NCI-H2171 (cell line): ENCODE results near the gene WFS1.

Source experiments
- DNase-seq: peaks from one replicate; lab custom pipeline; 2025; lab: John Stamatoyannopoulos, UW

WFS1 gene, protein sequence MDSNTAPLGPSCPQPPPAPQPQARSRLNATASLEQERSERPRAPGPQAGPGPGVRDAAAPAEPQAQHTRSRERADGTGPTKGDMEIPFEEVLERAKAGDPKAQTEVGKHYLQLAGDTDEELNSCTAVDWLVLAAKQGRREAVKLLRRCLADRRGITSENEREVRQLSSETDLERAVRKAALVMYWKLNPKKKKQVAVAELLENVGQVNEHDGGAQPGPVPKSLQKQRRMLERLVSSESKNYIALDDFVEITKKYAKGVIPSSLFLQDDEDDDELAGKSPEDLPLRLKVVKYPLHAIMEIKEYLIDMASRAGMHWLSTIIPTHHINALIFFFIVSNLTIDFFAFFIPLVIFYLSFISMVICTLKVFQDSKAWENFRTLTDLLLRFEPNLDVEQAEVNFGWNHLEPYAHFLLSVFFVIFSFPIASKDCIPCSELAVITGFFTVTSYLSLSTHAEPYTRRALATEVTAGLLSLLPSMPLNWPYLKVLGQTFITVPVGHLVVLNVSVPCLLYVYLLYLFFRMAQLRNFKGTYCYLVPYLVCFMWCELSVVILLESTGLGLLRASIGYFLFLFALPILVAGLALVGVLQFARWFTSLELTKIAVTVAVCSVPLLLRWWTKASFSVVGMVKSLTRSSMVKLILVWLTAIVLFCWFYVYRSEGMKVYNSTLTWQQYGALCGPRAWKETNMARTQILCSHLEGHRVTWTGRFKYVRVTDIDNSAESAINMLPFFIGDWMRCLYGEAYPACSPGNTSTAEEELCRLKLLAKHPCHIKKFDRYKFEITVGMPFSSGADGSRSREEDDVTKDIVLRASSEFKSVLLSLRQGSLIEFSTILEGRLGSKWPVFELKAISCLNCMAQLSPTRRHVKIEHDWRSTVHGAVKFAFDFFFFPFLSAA

DNA sequence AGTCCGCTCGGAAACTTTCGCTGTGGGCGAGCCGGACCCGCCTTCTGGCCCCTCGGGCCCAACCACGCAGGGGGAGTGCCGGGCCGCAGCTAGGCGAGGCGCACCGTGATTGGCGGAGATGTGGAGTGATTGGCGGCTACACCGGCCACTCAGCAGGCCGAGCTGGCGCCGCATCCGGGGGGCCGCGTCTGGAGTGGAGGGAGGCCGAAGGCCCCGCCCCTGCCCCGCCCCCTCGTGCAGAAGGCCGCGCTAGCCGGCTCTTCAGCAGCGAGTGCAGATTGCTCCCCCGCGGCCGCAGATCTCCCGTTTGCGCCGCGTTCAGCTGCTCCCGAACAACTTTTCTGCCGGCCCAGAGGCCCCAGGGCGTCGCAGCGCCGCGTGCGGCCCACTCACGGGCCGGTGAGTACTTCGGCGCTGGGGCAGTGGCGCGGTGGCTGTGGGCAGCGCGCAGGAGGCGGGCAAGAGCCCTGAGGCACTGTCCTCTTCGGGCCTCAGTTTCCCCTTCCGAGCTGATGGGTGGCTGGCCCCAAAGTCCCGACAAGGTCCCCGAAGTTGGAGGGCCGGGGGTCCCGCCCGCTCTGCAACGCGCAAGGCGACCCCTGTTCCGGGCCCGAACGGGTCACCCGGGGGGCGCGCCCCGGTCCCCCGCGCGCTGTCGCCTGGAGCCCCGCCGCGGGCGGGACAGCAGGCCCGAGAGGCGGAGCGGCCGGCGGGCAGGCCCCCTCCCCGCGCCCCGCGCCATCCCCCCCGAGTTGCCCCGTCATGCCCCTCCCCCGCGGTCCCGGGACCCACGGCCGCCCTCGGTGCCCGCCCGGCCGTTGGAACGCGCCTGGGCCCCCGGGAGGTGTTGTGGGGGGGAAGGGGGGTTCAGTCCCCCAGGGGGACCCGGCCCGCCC lies at the start of gene WFS1:
TSS of gene WFS1 (plus strand) at position 235 of the 896 bp plus-strand sequence. CDS start 7,606 bp downstream, outside the sequence.
- DNase-seq = peak; percentile 79

DNA sequence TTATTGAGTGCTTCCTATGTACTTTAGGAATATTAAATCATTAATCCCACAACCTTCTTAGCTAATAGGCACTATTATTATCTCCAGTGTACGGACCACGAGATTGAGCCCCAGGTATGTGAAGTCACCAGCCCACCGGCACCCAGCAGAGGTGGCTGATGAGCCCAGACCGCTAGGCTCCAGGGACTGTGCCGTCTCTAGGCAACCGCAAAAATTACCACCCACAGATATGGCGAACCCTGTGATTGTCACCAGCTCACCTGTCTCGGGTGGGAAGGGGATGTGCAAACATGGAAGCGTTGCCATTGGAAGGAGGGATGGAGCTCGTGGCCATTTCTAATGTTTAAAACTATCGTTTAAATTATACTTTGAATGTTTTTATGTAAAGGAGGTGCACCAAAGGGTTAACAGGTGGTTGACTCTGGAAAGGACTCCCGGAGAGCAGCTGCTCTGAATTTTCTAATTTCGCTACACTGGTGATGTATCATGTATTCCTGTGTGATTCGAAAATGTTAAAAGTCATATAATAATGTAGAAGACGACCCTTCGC lies 48.3 kb upstream of the WFS1 start:
- no peak for DNase-seq

DNA sequence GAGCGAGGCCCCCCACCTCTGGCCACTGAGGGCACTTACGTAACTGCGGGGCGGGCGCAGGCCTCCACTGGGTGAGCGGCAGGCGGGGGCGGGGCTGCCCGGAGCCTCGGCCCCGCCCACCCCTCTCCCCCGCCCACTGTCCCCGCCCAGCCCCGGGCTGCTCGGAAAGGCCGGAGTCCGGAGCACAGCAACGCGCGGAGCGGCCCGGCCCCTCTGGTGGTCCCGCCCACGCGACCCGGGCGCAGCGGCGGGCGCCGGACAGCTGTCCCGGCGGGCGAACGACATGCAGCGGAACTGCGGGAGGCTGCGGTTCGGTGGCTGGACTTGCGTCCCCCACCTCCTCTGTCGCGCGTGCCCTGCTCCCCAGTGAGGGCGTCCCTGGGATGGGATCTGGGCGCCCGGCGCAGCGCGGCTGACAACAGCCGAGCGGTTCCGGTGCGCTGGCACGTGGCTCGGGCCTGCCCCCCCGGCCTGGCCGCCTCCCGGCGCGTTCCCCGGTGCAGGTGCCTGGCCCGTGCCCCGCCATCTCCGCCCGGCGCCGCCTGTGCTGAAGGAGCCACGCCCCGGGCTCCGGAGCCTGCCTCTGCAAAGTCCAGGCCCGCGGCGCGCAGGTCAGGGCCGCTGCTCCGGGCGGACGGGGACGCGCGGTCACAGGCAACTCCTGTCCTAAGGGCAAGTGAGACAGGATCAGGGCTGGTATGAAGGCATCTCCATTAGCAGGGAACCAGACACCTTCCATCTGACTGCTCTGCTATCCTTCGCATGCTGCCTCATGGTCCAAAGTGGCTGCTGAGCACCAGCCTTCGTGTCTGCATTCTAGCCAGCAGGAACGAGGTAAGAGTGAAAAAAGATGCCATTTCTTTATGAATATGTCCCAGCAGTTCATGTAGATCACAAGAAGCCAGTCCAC lies 47.5 kb upstream of the WFS1 start:
- DNase-seq = peak; percentile 59

DNA sequence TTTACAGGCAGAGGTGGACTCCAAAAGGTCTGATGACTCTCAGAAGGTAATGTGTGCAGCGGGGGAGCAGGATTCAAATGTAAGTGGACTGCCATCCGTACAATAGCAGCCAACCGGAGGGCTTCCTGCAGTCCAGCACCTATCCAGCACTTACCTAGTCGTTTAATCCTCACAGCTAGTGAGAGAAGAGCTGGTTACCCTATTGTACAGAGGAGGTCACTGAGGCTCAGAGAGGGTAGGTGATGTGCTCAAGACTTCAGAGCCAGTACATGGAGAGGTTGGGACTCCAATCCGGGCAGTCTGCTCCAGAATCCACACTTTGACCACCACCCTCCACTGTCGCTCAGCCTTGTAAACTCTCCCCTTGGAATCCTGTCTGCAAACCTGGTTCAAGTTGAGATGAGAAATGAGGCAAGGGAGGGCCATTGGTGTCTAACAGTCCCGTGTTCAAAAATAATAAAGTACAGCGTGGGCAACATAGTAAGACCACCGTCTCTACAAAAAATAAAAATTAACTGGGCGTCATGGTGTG lies 46.8 kb upstream of the WFS1 start:
- peak; percentile 13 for DNase-seq

DNA sequence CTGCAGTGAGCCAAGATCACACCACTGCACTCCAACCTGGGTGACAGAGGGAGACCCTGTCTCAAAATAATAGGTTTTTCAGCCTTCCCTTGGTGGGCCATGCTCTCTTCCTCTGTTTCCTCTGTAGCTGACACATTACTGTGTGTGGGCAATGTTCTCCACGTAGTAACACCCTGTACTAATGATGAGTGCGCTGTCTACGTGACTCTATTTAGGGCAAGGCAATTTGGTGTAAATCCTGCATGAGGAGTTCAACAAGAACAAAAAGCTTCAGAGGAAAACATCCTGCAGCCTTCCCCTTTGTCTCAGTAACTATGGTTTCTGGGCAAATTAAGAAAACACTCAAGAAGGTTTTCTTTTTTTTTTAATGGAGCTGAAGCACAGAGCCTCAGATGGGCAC lies 44.9 kb upstream of the WFS1 start:
- no peak for DNase-seq

DNA sequence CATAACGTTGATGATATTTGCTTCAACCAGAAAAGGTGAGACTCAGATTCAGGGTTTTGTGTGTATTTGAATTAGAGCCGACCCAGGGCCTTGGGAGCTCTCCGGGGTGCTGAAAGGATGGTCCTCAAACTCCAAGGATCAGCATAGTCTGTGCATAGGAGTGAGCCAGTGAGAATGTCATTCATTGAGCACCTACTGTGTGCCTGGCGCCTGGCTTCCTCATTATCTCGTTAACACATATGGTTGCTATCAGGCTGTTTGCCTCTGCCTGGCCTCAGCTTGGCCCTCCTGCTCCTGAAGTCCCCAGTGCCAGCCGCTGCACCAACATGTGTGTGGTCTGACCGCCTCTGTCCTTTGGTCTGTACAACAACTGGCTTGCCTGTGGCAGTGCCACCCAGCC lies 44.2 kb upstream of the WFS1 start:
- no peak for DNase-seq

- DNase-seq = no peak
Measured at GRCh38 chr4:6226506-6226905, 43.1 kb upstream of the WFS1 start.

DNA sequence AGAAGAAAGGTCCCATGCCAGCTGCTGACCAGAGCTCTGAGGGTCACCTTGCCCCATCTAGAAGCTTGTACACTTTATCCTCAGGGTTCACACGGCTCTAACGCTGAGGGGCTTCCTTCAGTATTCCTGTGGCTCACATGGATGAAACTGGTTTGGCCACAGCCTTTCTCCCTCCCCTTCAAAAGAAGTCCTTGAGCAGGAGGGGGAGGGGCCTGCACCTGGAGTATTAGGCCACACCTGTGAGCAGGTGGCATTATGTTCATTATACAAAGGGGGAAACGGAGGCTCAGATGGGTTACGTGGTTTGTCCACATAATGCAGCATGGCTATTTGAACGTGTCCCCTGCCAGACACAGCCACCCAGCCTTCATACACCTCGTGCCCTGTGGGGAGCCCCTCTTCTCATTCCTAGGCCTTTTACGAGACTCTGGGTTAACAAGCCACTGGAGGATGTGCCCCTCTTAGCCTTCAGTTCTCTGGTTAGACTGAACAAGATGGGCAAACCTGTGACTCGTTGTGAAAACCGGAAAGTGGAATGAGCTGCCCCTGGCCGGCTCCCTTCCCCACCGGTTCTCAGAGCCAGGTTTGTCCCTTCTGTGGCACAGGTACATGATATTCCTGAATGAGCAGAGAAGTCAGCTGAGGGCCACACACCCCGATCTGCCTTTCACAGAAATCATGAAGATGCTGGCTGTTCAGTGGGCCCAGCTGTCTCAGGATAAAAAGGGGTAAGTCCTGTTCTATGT lies 42.1 kb upstream of the WFS1 start:
- DNase-seq = no peak

GRCh38 chr4:6228158-6229067 lies 41.2 kb upstream of the WFS1 start:
- no peak for DNase-seq

DNA sequence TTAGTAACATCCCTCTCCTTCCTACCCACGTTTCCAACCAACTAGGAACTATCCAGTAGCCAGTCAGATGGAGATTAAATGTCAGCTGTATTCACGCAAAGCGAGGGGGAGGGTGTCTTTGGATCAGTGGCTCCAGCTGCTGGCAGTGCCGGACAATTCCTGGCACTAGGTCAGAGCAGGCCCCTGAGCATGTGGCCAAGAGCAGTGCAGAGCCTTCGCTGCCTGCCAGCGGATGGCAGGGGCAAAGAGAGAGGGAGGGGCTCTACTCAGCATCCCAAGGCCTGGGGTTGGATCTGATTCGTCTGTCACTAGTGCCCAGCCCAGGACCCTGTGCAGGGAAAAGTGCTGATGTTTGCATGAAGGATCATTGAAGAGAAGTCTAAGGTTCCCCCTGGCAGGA lies 40.6 kb upstream of the WFS1 start:
- DNase-seq = no peak

DNA sequence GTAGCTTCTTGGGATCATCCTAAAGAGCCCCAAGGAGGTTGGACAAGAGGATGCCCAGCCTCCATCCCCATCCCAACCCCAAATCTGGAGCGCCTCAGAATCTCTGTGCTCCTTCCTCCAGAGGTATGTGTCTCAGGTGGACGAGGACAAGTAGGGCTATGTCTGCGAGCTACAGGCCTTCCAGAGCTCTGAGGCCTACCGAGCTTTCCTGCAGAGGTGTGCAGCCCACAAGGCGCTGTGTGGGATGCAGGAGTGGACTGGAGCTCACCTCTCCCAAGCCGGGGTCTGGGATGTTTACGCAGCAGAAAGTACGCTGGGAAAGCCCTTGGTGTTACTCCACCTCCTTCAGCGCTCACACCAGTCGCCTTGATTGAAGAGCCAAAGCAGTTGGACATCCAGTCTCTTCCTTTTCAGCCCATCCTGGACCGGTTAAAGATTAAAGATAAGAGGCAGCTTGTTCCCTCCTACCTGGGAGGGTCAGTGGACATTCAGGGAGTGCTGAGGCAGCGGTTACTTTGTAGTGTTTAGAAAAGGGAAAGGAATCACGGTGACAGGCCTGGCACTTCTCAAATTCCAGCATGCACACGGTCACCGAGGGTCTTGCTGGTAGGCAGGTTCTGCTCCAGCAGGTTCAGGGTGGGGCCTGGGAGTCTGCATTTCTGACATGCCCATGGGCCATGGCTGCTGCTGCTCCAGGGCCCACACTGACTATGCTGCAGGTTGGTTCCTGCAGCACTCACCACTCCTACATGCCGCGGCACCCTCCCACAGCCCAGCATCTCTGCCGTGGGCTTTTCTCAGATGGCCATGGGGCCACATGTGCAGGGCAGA lies 39.8 kb upstream of the WFS1 start:
- DNase-seq = no peak

- DNase-seq = no peak
Measured at GRCh38 chr4:6230502-6230785, 39.2 kb upstream of the WFS1 start.

DNA sequence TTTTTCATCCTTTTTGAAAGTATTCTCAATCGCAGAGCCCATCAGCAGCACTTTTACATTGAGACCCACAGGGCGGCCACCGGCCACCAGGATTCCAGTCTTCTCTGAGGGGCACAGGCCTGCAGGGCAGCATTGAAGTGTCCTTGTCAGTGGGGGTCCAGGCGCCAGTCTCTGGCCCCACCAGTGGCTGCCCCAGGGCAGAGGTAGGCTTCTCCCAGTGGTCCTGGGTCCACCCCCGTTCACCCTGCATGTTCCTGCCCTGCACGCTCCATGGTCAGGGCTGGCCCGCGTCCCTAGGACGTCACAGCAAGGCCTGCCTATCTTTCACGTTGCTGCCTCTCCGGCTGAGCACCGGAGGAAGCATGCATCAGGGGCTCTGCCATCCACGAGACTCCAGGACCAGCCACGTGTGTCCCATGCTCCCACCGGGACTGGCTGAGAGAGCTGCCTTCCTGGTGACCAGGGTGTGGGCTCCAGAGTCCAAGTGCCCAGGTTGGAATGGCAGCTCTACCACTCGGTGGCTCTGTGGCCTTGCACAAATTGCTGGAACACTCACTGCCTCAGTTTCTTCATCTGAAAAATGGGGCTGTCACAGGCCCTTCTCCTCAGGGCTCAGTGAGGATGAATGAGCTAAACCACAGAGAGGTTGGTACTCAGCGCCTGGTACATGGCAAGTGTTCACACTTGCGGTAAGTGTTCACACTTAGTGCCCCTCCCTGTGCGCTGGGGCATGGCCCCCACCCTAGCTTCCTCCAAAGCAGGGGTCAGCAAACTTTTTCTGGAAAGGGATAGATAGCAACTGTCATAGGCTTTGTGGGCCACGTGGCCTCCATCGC lies 38.6 kb upstream of the WFS1 start:
- DNase-seq = no peak

DNA sequence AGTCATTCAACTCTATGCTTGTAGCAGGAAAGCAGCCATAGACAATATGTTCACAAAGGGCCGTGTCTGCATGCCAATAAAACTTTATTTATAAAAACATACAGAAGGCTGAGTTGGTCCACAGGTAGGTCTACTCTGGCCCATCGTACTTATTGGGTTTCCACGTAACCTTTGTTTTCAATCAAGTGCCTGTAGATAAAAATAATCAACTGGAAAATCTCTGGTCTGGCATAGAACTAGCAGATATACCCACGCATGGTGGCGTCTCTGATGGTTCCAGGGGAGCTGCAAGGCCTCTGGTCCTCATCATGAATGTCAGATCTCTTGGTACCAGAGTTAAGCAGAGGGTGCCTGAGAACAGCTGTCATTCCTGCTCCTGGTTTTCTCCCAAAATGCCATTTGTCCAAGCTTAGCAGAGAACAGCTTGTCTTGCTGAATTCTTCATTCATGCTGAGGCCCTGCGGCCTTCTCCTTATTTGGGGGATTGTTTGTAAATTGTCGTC lies 37.9 kb upstream of the WFS1 start:
- DNase-seq = no peak

GRCh38 chr4:6232836-6233785 lies 36.5 kb upstream of the WFS1 start:
- DNase-seq = no peak

DNA sequence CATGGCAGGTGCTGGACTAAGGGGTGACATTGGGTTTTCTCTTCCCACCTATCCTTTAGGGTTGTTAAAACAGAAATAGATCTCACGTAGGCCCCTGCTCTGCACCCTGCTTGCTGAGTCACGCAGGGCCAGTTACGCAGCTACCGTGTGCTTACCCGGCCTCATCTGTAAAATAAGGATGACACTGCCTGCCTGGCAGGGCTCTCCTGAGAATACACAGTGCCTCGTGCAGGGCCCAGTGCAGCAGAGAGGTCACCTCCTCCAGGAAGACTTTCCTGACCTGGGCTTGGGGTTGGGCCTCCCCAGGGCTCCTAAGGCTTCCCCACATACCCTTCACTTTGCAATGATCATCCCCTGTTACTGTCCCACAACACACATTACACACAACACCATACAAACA lies 35.7 kb upstream of the WFS1 start:
- no peak for DNase-seq
